Neural cell (in vitro differentiated cells): ENCODE results near the gene PDZRN3.

Experiments
- CTCF ChIP-seq: fragments of 450-650 bp; IDR thresholded peaks from 2 replicates; pipeline ENCODE4 v1.5.1; 2014; ENCODE audit warnings: antibody characterized with exemption, mild to moderate bottlenecking, moderate library complexity; ENCODE audit not compliant: poor library complexity, severe bottlenecking
- EP300 ChIP-seq: fragments of 450-650 bp; conservative IDR thresholded peaks from 2 replicates; pipeline ENCODE4 v1.6.1; 2014; ENCODE audit warnings: antibody characterized with exemption, mild to moderate bottlenecking, moderate library complexity; ENCODE audit not compliant: poor library complexity, severe bottlenecking
- EZH2 ChIP-seq: fragments of 200-600, 300-800 bp; shearing (Covaris generic), sonication (generic); IDR thresholded peaks from 2 replicates; pipeline ENCODE4 v1.6.1; 2014; ENCODE audit warnings: antibody characterized with exemption, low read length, borderline replicate concordance, mild to moderate bottlenecking; ENCODE audit not compliant: insufficient read depth, poor library complexity, severe bottlenecking
- MXI1 ChIP-seq: fragments of 450-650 bp; conservative IDR thresholded peaks from 2 replicates; pipeline ENCODE4 v1.6.1; 2014; ENCODE audit warnings: antibody characterized with exemption, mild to moderate bottlenecking; ENCODE audit not compliant: poor library complexity, severe bottlenecking
- POLR2AphosphoS5 ChIP-seq: IDR thresholded peaks from 2 replicates; pipeline ENCODE4 v1.6.1; 2012
- RAD21 ChIP-seq: fragments of 450-650 bp; conservative IDR thresholded peaks from 2 replicates; pipeline ENCODE4 v1.6.1; 2014; ENCODE audit warnings: antibody characterized with exemption, mild to moderate bottlenecking, moderate library complexity
- TAF1 ChIP-seq: IDR thresholded peaks from 2 replicates; pipeline ENCODE4 v1.6.1; 2012; ENCODE audit warnings: low read depth
- TF ChIP-seq, protein P1 (sequence below): IDR thresholded peaks from 2 replicates; pipeline ENCODE4 v1.6.1; 2012; ENCODE audit warnings: borderline replicate concordance

- TF ChIP-seq CTCF (no peak), EP300 (no peak), POLR2AphosphoS5 (no peak), MXI1 (no peak), EZH2 (no peak), RAD21 (no peak), TAF1 (no peak)
- TF ChIP-seq, protein P1, sequence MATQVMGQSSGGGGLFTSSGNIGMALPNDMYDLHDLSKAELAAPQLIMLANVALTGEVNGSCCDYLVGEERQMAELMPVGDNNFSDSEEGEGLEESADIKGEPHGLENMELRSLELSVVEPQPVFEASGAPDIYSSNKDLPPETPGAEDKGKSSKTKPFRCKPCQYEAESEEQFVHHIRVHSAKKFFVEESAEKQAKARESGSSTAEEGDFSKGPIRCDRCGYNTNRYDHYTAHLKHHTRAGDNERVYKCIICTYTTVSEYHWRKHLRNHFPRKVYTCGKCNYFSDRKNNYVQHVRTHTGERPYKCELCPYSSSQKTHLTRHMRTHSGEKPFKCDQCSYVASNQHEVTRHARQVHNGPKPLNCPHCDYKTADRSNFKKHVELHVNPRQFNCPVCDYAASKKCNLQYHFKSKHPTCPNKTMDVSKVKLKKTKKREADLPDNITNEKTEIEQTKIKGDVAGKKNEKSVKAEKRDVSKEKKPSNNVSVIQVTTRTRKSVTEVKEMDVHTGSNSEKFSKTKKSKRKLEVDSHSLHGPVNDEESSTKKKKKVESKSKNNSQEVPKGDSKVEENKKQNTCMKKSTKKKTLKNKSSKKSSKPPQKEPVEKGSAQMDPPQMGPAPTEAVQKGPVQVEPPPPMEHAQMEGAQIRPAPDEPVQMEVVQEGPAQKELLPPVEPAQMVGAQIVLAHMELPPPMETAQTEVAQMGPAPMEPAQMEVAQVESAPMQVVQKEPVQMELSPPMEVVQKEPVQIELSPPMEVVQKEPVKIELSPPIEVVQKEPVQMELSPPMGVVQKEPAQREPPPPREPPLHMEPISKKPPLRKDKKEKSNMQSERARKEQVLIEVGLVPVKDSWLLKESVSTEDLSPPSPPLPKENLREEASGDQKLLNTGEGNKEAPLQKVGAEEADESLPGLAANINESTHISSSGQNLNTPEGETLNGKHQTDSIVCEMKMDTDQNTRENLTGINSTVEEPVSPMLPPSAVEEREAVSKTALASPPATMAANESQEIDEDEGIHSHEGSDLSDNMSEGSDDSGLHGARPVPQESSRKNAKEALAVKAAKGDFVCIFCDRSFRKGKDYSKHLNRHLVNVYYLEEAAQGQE = no peak
Measured at GRCh38 chr3:73361591-73361990, 263.1 kb downstream of the PDZRN3 start.
